Amygdala (tissue), 56 donors: ENCODE measurements around the gene NECAB3.
"Not testable (repeated sequence)": the region's sequence is repeated elsewhere in the genome, so short reads cannot be mapped to it uniquely, and the experiment has no call there.

ENCODE experiments used
- DNase-seq, 56 donors: peaks; one replicate each; lab custom pipeline; 2025; lab: John Stamatoyannopoulos, UW

NECAB3 gene

GRCh38 chr20:33653218-33653899, 20.9 kb downstream of the NECAB3 start:
- DNase-seq, result peak in 44 of 56 donors; percentile 16 to 80 (median 48)

GRCh38 chr20:33651562-33652048, 22.6 kb downstream of the NECAB3 start:
- DNase-seq, result no peak

- DNase-seq, result no peak
These were observed 23.3 kb downstream of the NECAB3 start for GRCh38 chr20:33650753-33651561.

GRCh38 chr20:33650111-33650752, 24.0 kb downstream of the NECAB3 start:
- DNase-seq, result no peak

GRCh38 chr20:33649201-33649681, 25.0 kb downstream of the NECAB3 start:
- peak in 25 of 56 donors; percentile 13 to 70 (median 31) for DNase-seq

GRCh38 chr20:33648396-33649004, 25.7 kb downstream of the NECAB3 start:
- DNase-seq, result no peak

GRCh38 chr20:33647603-33648395, 26.4 kb downstream of the NECAB3 start:
- no peak for DNase-seq

GRCh38 chr20:33646959-33647602, 27.1 kb downstream of the NECAB3 start:
- not testable (repeated sequence) for DNase-seq

- no peak for DNase-seq
These were observed 28.0 kb downstream of the NECAB3 start for GRCh38 chr20:33646191-33646590.

- no peak for DNase-seq
These were observed 28.8 kb downstream of the NECAB3 start for GRCh38 chr20:33645396-33645795.

GRCh38 chr20:33645072-33645358, 29.2 kb downstream of the NECAB3 start:
- DNase-seq, result no peak

GRCh38 chr20:33644313-33645071, 29.7 kb downstream of the NECAB3 start:
- no peak for DNase-seq

GRCh38 chr20:33640287-33640686, 33.9 kb downstream of the NECAB3 start:
- DNase-seq, result no peak

GRCh38 chr20:33636776-33637175, 37.5 kb downstream of the NECAB3 start:
- DNase-seq, result no peak

GRCh38 chr20:33635341-33635740, 38.9 kb downstream of the NECAB3 start:
- no peak for DNase-seq

GRCh38 chr20:33631910-33632309, 42.3 kb downstream of the NECAB3 start:
- DNase-seq, result not testable (repeated sequence)

GRCh38 chr20:33630507-33630906, 43.7 kb downstream of the NECAB3 start:
- peak in 3 of 56 donors; percentile 3 to 42 (median 6) for DNase-seq

- no peak for DNase-seq
These were observed 44.2 kb downstream of the NECAB3 start for GRCh38 chr20:33629979-33630378.

- DNase-seq, result no peak
These were observed 44.7 kb downstream of the NECAB3 start for GRCh38 chr20:33629533-33629932.
